Dermis microvascular lymphatic vessel endothelial cell (primary cell): Measurements from ENCODE around the gene FRS2. TPM values are rescaled to one million over a fixed set of nuclear protein-coding genes. Genes with fewer than 3 reads are reported as not detected.
A peak's percentile ranks its signal among the peaks of the same experiment; 100 is the strongest.

ENCODE experiments used
- DNase-seq, 2 donors: peaks; one replicate each; pipeline versions ENCODE4 v3.0.0 to v3.0.0-alpha.2; 2010; ENCODE audit warnings: low read depth in 2 of 2
- total RNA-seq: library from RNA; depleted of rRNA; stranded (reverse); fragments of >200 nt; gene quantifications from 2 replicates; pipeline ENCODE4 v1.2.1, GENCODE V29; 2014

Gene FRS2
- total RNA-seq, 1 donor from 2014 or later: 16.2 TPM

DNA sequence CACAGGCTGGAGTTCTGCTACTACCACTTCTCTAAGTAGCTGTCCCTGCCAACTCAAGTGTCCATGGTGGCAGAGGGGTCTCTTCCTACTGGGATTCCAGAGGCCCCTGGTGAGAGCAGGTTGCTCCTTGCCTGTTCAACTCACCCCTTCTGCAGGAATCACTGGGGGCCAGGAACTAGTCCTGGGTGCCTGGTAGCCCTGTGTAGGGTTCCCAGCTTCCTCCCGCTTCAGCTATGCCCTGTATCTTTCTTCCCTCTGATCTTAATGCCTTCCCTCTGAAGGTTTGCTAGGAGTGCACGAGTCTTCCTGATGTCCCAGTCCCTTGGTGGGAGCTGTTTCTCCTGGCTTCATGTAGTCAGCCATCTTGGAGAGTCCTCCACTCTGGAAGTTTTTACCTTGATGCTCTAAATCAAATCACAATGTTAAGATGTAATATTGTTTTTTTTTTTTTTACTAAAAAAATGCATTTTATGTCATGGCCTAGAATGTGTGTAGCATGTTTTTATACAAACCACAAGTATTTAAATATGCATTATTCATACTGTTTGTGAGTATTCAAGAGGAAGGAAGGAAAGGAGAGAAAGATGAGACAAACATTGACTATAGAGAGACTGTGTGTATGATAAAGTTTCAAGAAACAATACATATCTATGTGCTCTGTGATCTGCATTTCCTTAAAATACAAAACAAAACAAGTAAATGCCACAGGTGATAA, 54.7 kb downstream of the FRS2 start:
- DNase-seq: no peak

DNA sequence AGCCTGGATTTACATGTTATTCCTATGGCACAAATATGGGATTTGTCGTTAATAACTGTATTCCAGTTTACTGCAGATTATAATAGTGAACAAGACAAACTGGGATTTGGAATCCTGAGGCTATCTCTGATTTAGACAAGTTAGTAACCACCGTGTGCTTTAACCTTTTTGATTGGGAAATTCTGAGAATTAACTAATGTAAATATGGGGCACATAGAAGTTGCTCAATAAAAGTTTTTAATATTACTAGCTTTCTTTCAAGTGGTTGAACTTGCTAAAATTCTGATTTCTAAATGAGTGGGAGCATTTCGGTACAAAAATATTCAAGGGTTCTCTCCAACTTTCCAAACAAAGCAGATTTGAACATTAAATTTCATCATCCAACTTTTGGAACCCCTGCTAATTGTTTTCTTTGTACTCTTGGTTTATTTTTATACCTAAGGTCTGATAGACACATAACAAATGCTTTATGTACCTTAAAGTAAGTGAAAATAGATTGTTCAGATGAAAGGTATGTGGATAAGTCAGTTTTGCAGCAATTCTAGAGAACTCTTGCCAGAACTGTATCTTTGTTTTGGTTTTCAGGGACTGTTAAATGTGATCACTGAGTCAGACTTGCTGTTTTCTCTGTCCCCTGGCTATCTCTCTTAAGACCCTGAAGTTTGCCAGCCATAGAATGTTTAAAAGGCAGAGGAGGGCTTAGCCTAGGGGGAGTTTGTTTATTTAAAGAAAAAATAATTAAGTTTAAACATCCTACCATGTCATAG, 57.5 kb downstream of the FRS2 start:
- DNase-seq: peak in 1 of 2 donors; percentile 31

DNA sequence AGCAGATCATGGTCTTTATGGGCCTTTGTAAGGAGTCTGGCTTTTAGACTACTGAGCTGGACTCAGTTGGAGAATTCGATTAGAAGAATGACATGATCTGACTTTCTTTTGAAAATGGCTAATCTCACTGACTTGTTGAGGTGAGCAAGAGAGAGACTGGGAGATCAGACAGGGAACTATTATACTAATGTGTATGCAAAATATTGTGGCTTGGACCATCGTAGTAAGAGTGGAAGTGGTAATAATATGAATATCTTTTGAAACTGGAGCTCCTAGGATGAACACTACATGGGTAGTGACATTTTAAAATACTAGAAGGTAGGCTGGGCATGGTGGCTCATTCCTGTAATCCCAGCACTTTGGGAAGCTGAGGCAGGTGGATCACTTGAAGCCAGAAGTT, 58.8 kb downstream of the FRS2 start:
- DNase-seq: no peak

DNA sequence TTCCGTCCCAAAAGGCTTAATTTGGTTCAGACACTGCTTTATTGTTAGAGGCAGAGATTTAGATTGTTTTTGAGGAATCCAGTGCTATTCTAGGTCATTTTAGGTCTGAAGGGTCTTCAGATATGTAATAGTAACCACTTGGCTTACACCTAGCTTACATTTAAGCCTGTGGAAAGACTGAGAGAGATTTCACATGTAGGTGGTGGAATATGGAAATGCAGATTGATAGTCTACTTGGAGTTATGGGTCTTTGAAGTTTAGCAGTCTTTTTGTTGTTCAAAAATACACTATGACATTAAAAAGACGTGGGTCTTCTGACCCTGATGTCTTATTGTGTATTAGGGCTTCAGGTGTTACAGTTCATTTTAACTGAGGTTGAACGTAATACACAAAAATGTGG, 63.7 kb downstream of the FRS2 start:
- no peak for DNase-seq

DNA sequence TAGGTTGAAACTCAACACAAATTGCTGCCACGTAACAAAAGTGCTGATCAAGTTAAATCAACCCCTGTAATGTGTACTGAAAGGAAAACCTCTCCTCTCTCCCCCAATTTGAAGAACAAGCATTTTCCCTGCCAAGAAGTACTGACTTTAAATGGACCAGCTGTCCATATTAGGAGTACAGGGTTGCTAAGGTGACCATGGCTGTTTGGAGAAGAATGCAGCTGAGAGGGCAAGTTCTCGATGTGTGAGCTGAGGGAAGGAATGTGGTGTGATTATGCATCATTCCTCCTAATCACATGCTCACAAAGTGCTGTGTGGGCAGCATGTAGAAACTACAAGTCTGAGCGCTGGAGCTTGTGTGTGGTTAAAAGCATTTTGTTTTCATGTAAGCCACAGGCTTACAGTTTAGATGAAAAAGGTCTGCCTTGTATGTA, 64.2 kb downstream of the FRS2 start:
- peak; percentile 87 to 92 for DNase-seq

DNA sequence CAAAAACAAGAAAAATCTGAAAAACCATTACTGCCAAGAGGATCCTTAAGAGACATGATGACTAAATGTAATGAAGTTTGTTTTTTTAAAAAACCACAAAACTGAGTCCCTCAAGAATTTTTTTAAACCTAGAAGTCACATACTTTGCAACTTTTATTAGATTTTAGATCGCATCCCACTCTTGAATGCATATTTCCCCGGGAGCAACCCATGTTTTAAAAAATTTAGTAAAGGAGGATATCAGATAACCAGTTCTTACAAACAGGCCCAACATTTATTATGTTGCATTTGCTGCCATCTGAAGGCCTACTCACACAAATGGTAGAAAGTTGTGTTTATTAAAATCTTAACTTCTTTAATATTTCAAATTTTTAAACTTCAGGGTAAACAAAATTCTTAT, 70.8 kb downstream of the FRS2 start:
- no peak for DNase-seq

DNA sequence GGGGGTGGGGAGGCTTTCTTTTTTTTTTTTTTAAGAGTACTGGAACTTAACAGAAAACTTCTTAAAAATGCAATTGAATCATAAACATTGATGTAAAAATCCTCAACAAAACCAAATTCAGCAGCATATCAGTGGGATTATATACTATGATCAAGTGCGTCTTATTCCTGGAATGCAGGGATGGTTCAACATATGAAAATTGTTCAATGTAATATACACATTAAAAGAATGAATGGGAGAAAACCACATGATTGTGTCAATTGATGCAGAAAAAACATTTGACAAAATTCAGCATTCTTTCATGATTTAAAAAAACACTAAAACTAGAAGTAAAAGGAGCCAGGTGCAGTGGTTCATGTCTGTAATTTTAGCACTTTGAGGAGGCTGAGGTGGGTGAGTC, 73.9 kb downstream of the FRS2 start:
- DNase-seq: no peak

DNA sequence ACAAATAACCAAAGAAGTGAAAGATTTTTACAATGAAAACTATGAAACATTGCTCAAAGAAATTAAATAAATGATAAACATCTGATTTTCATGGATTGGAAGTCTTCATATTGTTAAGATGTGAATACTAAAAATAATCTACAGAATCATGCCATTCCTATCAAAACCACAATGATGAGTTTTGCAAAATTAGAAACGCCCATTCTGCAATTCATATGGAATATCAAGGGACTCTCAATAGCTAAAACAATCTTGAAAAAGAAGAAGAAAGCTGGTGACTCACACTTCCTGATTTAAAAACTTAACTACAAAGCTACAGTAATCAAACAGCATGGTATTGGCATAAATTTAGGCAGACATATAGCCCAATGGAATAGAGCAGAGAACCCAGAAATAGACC, 74.9 kb downstream of the FRS2 start:
- DNase-seq: no peak

DNA sequence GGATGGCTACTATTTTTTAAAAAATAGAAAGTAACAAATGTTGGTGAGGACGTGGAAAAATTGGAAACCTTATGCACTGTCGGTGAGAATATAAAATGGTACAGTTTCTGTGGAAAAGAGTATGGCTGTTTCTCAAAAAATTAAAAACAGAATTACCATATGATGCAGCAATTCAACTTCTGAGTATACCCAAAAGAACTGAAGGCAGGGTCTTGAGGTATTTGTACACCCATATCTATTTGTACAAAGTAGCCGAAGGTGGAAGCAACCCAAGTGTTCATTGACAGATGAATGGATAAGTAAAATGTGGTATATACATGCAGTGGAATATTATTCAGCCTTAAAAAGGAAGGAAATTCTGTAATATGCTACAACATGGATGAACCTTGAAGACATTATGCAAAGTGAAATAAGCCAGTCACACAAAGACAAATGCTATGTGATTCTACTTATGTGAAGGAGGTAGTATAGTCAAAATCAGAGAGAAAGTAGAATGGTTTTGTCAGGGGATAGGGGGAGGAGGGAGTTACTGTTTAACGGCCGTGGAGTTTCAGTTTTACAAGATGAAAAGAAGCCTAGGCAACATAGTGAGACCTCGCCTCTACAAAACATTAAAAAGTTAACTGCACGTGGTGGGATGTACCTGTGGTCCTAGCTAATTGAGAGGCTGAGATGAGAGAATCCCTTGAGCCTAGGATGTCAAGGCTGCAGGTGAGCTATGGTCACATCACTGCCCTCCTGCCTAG, 76.7 kb downstream of the FRS2 start:
- DNase-seq: no peak

DNA sequence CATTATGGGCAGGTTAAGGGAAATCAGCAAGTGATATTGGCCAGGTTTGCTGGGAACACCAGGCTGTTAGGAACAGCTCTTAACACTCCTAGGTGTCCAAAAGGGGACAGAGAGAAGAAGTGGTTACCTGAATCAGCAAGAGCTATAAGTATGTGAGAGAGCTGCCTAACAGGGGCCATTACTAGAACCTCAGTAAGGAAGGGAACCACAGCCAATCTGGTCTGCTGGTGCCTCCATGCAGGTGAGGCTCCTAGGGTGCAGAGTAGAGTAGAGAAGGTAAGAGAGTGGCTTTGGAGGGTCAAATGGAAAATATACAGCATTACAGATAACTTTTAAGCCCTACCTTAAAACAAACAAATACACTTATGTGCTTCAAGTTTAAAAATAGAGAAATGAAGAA, 78.5 kb downstream of the FRS2 start:
- no peak for DNase-seq

DNA sequence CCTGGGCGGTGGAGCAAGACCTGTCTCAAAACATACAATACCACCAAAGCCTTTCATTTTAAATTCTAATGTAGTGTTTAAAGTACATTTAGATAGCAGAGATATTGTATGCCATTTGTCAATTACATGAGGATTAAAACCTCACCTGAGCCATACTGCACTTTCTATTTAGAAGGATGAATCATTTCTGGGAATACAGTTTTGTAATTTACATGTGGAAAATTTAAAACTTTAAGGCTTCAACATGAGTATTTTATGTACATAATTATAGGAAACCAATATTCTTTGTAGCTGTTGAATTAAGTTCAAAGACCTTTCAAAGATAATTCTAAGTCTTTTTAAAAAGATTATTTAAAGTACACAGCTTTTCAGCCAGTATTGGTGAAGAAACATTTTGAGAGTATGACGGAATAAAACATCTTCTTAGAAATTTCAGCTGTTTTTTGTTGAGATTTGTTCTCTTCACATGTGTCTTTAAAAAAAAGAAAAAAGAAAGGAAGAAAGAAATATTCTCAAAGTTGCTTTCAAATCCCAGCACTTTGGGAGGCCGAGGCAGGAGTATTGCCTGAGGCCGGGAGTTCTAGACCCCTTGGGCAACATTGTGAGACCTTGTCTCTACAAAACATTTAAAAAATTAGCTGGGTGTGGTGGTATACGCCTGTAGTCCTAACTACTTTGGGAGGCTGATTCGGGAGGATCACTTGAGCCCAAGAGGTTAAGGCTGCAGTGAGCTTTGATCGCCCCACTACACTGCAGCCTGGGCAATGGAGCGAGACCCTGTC, 80.6 kb downstream of the FRS2 start:
- no peak for DNase-seq

DNA sequence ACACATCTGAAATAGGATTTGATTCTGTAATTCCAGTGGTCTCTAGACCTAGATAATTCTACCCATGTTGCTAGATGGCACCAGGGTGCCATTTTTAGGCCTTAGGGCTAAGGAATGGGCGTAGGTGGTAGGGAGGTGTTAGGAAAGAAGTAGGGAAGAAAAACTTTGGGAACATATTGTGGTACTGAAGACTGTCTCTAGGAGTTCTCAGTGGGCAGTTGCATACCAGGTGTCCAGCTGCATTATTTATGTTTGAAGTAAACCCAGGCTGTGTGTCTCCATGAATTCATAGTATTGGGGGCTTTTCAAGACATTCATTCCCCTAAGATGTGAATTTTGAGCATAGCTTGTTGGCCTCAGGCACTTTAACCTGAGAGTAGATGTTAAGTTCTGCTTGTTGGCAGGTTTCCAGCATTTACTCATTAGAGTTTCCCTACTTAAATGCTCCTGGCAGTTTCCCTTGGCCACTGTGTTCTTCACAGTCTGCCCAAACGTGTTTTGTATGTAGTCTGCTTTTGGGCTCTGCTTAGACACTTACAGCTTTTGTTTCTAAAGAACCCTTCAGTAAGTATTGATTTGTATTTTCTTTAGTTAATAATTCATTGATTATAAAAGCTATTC, 83.5 kb downstream of the FRS2 start:
- DNase-seq: peak in 1 of 2 donors; percentile 74

DNA sequence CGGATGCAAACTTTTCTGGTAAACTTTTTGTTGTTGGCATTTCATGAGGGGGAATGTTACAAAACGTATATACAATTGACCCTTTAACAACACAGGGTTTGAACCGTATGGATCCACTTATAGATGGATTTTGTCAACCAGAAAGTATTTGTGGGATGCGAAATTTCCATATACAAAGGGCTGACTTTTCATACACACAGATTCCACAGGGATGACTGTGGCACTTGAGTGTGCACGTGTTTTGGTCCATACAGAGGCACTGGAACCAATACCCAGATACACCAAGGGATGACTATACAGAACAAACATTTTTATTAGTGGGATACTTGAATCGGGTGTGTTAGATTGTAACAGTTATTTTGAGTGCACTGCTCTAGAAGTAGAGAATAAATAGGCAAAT, 85.3 kb downstream of the FRS2 start:
- DNase-seq: no peak

DNA sequence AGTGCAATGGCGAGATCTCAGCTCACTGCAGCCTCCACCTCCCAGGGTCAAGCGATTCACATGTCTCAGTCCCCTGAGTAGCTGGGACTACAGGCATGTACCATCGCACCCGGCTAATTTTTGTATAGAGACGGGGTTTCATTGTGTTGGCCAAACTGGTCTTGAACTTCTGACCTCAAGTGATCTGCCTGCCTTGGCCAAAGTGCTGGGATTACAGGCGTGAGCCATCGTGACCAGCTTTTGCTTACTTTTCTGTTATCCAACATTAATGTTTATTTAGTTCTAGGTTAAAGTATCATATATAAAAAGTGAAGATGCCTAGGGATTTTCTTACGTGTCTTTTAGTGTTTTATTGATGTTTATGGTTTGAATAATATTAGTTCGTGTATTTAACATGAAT, 86.2 kb downstream of the FRS2 start:
- no peak for DNase-seq

DNA sequence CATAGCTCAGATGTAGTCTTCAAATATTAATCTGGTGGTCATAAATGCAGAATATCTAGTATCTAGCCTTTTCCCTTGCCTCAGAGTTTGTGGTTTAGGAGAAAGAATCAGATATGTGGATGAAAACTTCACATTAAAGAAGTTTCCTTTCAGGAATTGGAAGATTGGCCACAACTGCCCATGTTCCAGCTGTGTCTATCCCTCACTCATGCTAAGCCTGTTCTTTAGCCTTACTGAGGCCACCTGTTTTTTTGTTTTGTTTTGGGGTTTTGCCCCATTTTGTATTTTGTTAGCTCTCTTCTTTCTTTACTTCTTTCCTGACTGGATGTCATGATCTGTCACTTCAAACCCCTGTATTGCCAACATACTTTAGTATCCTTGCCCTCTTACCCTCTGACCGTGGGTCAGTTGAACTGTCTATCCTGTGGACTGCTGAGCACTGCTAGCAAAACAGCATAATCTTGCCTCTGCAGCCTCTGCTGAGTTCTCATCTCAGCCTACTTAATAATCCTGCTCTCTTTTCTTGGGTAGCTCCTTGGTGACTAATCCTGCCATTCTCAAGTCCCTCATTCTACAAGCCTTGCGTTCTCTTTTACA, 93.1 kb downstream of the FRS2 start:
- DNase-seq: no peak

DNA sequence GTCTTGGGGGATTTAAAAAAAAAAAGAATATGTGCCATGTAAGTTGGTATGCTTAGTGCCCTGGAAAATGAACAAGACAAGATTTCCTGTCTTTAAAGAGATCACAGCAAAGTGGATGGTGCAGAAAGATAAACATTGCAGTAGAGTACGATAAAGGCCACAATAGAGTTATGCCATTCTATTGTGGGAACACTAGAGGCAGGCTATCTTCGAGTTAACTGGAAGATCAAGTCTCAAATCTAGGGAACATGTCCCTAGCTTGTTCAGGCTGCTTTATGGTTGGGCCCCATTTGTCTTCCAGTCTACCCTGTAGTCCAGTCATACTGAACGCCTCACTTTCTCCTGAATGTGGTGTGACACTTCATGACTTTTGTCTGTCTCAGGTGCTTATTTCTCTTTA, 96.4 kb downstream of the FRS2 start:
- no peak for DNase-seq

DNA sequence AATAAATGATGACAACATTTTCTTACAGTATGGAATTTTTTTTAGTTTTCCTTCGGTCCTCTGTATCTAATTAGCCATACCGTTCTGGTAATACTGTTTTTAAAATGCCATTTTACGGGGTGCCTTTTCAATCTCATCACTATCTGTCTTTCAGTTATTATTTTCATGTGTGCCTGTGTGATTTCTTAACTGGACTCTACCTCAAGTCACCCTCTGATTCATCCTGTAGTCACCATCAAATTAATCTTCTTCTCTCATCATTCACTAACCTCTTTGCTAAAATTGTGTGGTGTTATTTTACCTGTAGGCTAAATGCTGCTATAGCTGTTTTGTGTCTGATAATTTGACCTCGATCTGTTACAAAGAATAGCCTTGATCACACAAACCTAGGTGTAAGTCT, 99.0 kb downstream of the FRS2 start:
- no peak for DNase-seq

DNA sequence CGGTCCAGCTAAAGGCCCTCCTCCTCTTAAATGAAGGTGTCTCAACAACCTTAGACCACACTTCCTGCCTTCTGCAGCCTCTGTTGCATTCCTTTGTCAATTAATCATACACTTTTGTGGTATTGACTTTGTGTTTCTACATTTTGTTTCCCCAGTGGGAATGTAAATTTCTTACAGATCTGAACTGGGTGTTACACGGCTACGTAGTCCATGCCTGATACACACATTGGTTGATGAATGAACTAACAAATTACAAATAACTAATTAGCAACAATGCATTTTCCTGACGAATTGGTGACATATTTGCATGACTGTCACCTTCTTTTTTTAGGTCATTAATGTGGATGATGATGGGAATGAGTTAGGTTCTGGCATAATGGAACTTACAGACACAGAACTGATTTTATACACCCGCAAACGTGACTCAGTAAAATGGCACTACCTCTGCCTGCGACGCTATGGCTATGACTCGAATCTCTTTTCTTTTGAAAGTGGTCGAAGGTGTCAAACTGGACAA, 99.9 kb downstream of the FRS2 start:
- peak in 1 of 2 donors; percentile 22 for DNase-seq

DNA sequence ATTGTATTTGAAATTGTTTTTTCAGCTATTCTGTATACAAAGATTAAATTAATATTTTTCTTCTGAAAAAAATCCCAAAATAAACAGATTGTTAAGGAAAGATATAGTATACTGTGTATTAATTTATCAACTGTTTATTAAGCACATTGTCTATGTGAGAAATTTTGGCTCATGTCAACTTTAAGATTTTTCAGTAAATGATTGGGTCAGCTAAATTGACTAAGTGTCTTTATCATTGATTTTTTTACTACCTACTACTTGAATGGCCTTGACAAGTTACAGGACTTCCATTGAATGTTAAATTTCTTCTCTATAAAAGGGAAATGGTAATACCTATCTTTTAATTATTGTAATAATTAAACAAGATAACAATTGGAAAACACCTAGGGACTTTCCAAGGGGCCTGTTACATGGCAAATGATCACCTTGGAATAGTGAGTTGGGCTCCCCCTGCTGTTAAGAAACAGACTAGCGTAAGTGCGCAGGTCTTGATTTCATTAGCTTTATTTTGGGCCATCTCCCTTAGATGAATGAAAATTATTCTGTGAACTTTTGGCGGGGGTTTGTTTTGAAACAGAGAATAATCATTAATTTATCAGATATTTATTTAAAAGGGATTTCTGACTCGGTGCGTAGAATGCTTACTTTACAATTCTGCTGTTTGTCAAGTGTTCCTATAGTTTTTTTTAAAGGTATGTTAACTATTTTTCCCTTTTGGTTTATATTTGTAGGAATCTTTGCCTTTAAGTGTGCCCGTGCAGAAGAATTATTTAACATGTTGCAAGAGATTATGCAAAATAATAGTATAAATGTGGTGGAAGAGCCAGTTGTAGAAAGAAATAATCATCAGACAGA, 100.6 kb downstream of the FRS2 start:
- peak; percentile 60 to 76 for DNase-seq

DNA sequence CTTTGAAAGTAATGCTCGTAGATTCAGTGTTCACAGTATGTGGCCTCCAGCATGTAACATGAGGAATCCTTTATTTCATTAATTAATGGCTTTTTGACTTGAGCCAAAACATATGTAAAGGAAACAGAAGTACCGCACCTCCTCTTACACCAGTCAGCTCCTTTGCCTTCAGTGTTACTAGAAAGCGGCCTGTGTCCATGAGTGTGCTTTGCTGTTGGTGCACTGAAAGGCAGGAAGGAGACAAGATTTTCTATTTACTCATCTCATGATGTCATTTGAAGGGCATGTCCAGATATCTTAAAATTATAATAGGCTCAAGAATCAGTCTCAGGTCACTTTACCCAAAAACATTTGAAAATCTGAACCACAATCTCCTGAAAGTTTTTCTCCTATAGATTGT, 105.2 kb downstream of the FRS2 start:
- DNase-seq: no peak
